Fibroblast of lung (primary cell): ENCODE measurements around the gene HTN1. TPM values are rescaled to one million over a fixed set of nuclear protein-coding genes. Genes with fewer than 3 reads are reported as not detected.
"Not testable (repeated sequence)": the region's sequence is repeated elsewhere in the genome, so short reads cannot be mapped to it uniquely, and the experiment has no call there.

ENCODE experiments used
- DNase-seq, 2 donors: peaks; one replicate each; pipeline versions ENCODE4 v3.0.0 to v3.0.0-alpha.2; 2010; ENCODE audit warnings: low read depth in 2 of 2
- H2AFZ ChIP-seq: 2 replicates; pipeline ENCODE4 v1.5.1; 2012; ENCODE audit warnings: low read length, control low read depth, inconsistent platforms
- H3K27ac ChIP-seq: 2 replicates; pipeline ENCODE4 v1.5.1; 2011; ENCODE audit warnings: low read length, control low read depth; ENCODE audit not compliant: insufficient read depth
- H3K27me3 ChIP-seq: 2 replicates; pipeline ENCODE4 v1.5.1; 2011; ENCODE audit warnings: mild to moderate bottlenecking, low read length; ENCODE audit not compliant: control insufficient read depth, insufficient read depth
- H3K36me3 ChIP-seq: 2 replicates; pipeline ENCODE4 v1.5.1; 2011; ENCODE audit warnings: low read length; ENCODE audit not compliant: control insufficient read depth, insufficient read depth
- H3K4me1 ChIP-seq: 2 replicates; pipeline ENCODE4 v1.5.1; 2011; ENCODE audit warnings: low read length; ENCODE audit not compliant: control insufficient read depth, insufficient read depth; ENCODE audit errors: extremely low read depth
- H3K4me2 ChIP-seq: 2 replicates; pipeline ENCODE4 v1.5.1; 2011; ENCODE audit warnings: low read length, control low read depth; ENCODE audit not compliant: insufficient read depth; ENCODE audit errors: extremely low read depth
- H3K4me3 ChIP-seq, 4 experiments: fragments of 200-600 bp in 1 of 4; sonication (generic) in 1 of 4; replicated peaks in 1 of 4; 2 replicates each; pipeline ENCODE4 v1.5.1; 2011 to 2016; ENCODE audit warnings: low read length in 4 of 4, low read depth in 3 of 4, mild to moderate bottlenecking in 3 of 4, control low read depth in 2 of 4, inconsistent platforms in 1 of 4, mixed read lengths in 1 of 4; ENCODE audit not compliant: insufficient read depth in 1 of 4; ENCODE audit errors: control extremely low read depth in 1 of 4
- H3K79me2 ChIP-seq: 2 replicates; pipeline ENCODE4 v1.5.1; 2012; ENCODE audit warnings: mild to moderate bottlenecking, low read length, inconsistent platforms; ENCODE audit not compliant: control insufficient read depth, insufficient read depth
- H3K9ac ChIP-seq: 2 replicates; pipeline ENCODE4 v1.5.1; 2011; ENCODE audit warnings: mild to moderate bottlenecking, low read length, control low read depth; ENCODE audit not compliant: insufficient read depth
- H3K9me3 ChIP-seq: 2 replicates; pipeline ENCODE4 v1.5.1; 2012; ENCODE audit warnings: low read depth, low read length; ENCODE audit not compliant: control insufficient read depth, insufficient read depth
- H4K20me1 ChIP-seq: 2 replicates; pipeline ENCODE4 v1.5.1; 2011; ENCODE audit warnings: low read length; ENCODE audit not compliant: control insufficient read depth, insufficient read depth; ENCODE audit errors: extremely low read depth
- CTCF ChIP-seq, 2 donors: IDR thresholded peaks in 1 of 2; conservative IDR thresholded peaks in 1 of 2; 1 replicate in 1 of 2; 2 replicates in 1 of 2; pipeline ENCODE4 v1.5.1; 2011 to 2012; ENCODE audit warnings: low read length in 2 of 2, control low read depth in 1 of 2, inconsistent platforms in 1 of 2, low read depth in 1 of 2, mild to moderate bottlenecking in 1 of 2
- EZH2 ChIP-seq: IDR thresholded peaks from 2 replicates; pipeline ENCODE4 v1.5.1; 2012; ENCODE audit warnings: low read length, control low read depth, mild to moderate bottlenecking; ENCODE audit errors: missing control alignments
- polyA plus RNA-seq, 2 donors: library from polyadenylated mRNA; depleted of rRNA in 1 of 2; stranded (reverse) in 1 of 2; unstranded in 1 of 2; fragments of >200 nt; gene quantifications; 2 replicates each; pipeline ENCODE4 v1.2.1, GENCODE V29; 2011 to 2012; ENCODE audit warnings: missing spikeins in 1 of 2
- total RNA-seq: library from RNA; depleted of rRNA; stranded (reverse); fragments of >200 nt; gene quantifications from 2 replicates; pipeline ENCODE4 v1.2.1, GENCODE V29; 2014

Gene HTN1
- total and polyA plus RNA-seq, 2 donors (not counting 1 experiment from before 2014, with no cell fraction given), result not detected

- Histone ChIP-seq H3K4me2 (no peak overlapping the region), H3K27ac (no peak overlapping the region), H3K4me3 (no peak overlapping the region), H4K20me1 (no peaks in the 10 kb centered on the region), H3K9me3 (no peaks in the 10 kb centered on the region), H3K4me1 (no peaks in the 10 kb centered on the region), H3K36me3 (no peaks in the 10 kb centered on the region), H3K79me2 (no peaks in the 10 kb centered on the region), H2AFZ (no peak overlapping the region), H3K9ac (no peak overlapping the region), H3K27me3 (no peaks in the 10 kb centered on the region)
- DNase-seq, result no peak
- TF ChIP-seq EZH2 (no peak), CTCF (conservative IDR thresholded peaks at IDR 0.05 in 1 of 2, IDR thresholded peaks at IDR 0.05 in 1 of 2; ENCODE audit: low read depth in 1 of 2, low read length in 2 of 2) (no peak)
These were observed 8.5 kb upstream of the HTN1 start for GRCh38 chr4:70041652-70042286.

- not testable (repeated sequence) for H3K27ac ChIP-seq, H3K4me2 ChIP-seq, H3K9me3 ChIP-seq, H3K4me1 ChIP-seq, H3K4me3 ChIP-seq, H3K79me2 ChIP-seq, H3K9ac ChIP-seq, H3K27me3 ChIP-seq, H2AFZ ChIP-seq, DNase-seq, H4K20me1 ChIP-seq, H3K36me3 ChIP-seq
These were observed 6.3 kb downstream of the HTN1 start for GRCh38 chr4:70056534-70056933.

GRCh38 chr4:70057651-70058050, 7.4 kb downstream of the HTN1 start:
- Histone ChIP-seq H2AFZ (no peak overlapping the region), H3K4me3 (no peak overlapping the region), H3K4me2 (no peak overlapping the region), H4K20me1 (no peaks in the 10 kb centered on the region), H3K79me2 (no peaks in the 10 kb centered on the region), H3K36me3 (no peaks in the 10 kb centered on the region), H3K4me1 (no peaks in the 10 kb centered on the region), H3K27ac (no peak overlapping the region), H3K9ac (no peak overlapping the region), H3K27me3 (no peaks in the 10 kb centered on the region), H3K9me3 (no peaks in the 10 kb centered on the region)
- TF ChIP-seq CTCF (conservative IDR thresholded peaks at IDR 0.05 in 1 of 2, IDR thresholded peaks at IDR 0.05 in 1 of 2; ENCODE audit: low read depth in 1 of 2, low read length in 2 of 2) (no peak), EZH2 (no peak)
- peak in 1 of 2 donors; percentile 11 for DNase-seq
